ENCODE data around the gene AJAP1. TPM values are rescaled to one million over a fixed set of nuclear protein-coding genes. Genes with fewer than 3 reads are reported as not detected.

AJAP1 gene
- total and polyA plus RNA-seq, 2 experiments from 2014 or later = not detected

DNA sequence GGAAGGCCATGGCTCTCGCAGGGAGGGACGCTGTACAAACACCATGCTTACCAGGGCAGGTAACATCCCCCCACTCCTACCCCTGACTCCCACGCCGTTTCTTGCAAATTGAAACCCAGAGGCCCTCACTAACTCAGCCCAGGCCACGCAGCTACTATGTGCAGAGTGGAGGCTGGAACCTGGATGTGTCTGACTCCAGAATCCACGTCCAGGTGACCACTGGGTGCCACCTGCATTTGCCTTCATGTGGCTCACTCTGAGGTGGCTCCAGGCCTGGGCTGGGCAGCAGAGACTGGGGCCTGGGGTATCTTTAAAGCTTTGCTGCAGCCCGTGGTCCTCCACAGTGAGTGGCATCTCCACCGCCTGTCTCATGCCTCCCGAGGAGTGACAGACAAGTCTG lies 29.6 kb upstream of the AJAP1 start:
- Histone ChIP-seq H3K4me2 (no peak overlapping the region), H3K4me1 (ENCODE audit: insufficient read depth) (no peaks in the 10 kb centered on the region), H3F3A (replicated peaks; ENCODE audit: low read depth) (no peaks in the 10 kb centered on the region), H3K9me2 (ENCODE audit: insufficient read depth) (no peaks in the 10 kb centered on the region), H3K4me3 (no peak overlapping the region), H4K20me1 (replicated peaks; ENCODE audit: insufficient read depth) (no peaks in the 10 kb centered on the region), H2AFZ (no peak overlapping the region), H3K27ac (ENCODE audit: low read depth) (no peak overlapping the region), H3K36me3 (ENCODE audit: insufficient read depth) (no peaks in the 10 kb centered on the region; the same call in 1 of the 2 replicates), H3K79me2 (replicated peaks; ENCODE audit: insufficient read depth) (no peaks in the 10 kb centered on the region), H3K27me3 (ENCODE audit: insufficient read depth) (no peaks in the 10 kb centered on the region)
- no peak overlapping the region for H3K4me3 Mint-ChIP-seq
- H3K27me3 Mint-ChIP-seq (ENCODE audit: insufficient read depth, low read depth, poor library complexity) = peaks cover 4% of the 10 kb centered on the region
- no peak overlapping the region for H3K27ac Mint-ChIP-seq
- no peaks in the 10 kb centered on the region for H3K9me3 Mint-ChIP-seq
- ATAC-seq (no peak), DNase-seq (ENCODE audit: low spot score) (no peak)
- no peaks in the 10 kb centered on the region; the same call in 2 of the 3 replicates for H3K4me1 Mint-ChIP-seq
- H3K36me3 Mint-ChIP-seq (ENCODE audit: low read depth) = no peaks in the 10 kb centered on the region
- TF ChIP-seq ZNF114 (CRISPR knock-in tag; IDR thresholded peaks at IDR 0.05) (no peak), EZH2 (IDR thresholded peaks at IDR 0.05; ENCODE audit: low read depth, unreplicated experiment) (no peak), ZNF331 (CRISPR knock-in tag; IDR thresholded peaks at IDR 0.05; ENCODE audit: low read depth) (no peak), CREB1 (CRISPR knock-in tag; IDR thresholded peaks at IDR 0.05; ENCODE audit: low read depth) (no peak)
- TF ChIP-seq, protein P1, sequence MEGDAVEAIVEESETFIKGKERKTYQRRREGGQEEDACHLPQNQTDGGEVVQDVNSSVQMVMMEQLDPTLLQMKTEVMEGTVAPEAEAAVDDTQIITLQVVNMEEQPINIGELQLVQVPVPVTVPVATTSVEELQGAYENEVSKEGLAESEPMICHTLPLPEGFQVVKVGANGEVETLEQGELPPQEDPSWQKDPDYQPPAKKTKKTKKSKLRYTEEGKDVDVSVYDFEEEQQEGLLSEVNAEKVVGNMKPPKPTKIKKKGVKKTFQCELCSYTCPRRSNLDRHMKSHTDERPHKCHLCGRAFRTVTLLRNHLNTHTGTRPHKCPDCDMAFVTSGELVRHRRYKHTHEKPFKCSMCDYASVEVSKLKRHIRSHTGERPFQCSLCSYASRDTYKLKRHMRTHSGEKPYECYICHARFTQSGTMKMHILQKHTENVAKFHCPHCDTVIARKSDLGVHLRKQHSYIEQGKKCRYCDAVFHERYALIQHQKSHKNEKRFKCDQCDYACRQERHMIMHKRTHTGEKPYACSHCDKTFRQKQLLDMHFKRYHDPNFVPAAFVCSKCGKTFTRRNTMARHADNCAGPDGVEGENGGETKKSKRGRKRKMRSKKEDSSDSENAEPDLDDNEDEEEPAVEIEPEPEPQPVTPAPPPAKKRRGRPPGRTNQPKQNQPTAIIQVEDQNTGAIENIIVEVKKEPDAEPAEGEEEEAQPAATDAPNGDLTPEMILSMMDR (conservative IDR thresholded peaks at IDR 0.05; ENCODE audit: low read depth in 2 of 2) = no peak
- TF ChIP-seq, protein P2, sequence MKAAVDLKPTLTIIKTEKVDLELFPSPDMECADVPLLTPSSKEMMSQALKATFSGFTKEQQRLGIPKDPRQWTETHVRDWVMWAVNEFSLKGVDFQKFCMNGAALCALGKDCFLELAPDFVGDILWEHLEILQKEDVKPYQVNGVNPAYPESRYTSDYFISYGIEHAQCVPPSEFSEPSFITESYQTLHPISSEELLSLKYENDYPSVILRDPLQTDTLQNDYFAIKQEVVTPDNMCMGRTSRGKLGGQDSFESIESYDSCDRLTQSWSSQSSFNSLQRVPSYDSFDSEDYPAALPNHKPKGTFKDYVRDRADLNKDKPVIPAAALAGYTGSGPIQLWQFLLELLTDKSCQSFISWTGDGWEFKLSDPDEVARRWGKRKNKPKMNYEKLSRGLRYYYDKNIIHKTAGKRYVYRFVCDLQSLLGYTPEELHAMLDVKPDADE (IDR thresholded peaks at IDR 0.05) = no peak
- TF ChIP-seq, protein P3, sequence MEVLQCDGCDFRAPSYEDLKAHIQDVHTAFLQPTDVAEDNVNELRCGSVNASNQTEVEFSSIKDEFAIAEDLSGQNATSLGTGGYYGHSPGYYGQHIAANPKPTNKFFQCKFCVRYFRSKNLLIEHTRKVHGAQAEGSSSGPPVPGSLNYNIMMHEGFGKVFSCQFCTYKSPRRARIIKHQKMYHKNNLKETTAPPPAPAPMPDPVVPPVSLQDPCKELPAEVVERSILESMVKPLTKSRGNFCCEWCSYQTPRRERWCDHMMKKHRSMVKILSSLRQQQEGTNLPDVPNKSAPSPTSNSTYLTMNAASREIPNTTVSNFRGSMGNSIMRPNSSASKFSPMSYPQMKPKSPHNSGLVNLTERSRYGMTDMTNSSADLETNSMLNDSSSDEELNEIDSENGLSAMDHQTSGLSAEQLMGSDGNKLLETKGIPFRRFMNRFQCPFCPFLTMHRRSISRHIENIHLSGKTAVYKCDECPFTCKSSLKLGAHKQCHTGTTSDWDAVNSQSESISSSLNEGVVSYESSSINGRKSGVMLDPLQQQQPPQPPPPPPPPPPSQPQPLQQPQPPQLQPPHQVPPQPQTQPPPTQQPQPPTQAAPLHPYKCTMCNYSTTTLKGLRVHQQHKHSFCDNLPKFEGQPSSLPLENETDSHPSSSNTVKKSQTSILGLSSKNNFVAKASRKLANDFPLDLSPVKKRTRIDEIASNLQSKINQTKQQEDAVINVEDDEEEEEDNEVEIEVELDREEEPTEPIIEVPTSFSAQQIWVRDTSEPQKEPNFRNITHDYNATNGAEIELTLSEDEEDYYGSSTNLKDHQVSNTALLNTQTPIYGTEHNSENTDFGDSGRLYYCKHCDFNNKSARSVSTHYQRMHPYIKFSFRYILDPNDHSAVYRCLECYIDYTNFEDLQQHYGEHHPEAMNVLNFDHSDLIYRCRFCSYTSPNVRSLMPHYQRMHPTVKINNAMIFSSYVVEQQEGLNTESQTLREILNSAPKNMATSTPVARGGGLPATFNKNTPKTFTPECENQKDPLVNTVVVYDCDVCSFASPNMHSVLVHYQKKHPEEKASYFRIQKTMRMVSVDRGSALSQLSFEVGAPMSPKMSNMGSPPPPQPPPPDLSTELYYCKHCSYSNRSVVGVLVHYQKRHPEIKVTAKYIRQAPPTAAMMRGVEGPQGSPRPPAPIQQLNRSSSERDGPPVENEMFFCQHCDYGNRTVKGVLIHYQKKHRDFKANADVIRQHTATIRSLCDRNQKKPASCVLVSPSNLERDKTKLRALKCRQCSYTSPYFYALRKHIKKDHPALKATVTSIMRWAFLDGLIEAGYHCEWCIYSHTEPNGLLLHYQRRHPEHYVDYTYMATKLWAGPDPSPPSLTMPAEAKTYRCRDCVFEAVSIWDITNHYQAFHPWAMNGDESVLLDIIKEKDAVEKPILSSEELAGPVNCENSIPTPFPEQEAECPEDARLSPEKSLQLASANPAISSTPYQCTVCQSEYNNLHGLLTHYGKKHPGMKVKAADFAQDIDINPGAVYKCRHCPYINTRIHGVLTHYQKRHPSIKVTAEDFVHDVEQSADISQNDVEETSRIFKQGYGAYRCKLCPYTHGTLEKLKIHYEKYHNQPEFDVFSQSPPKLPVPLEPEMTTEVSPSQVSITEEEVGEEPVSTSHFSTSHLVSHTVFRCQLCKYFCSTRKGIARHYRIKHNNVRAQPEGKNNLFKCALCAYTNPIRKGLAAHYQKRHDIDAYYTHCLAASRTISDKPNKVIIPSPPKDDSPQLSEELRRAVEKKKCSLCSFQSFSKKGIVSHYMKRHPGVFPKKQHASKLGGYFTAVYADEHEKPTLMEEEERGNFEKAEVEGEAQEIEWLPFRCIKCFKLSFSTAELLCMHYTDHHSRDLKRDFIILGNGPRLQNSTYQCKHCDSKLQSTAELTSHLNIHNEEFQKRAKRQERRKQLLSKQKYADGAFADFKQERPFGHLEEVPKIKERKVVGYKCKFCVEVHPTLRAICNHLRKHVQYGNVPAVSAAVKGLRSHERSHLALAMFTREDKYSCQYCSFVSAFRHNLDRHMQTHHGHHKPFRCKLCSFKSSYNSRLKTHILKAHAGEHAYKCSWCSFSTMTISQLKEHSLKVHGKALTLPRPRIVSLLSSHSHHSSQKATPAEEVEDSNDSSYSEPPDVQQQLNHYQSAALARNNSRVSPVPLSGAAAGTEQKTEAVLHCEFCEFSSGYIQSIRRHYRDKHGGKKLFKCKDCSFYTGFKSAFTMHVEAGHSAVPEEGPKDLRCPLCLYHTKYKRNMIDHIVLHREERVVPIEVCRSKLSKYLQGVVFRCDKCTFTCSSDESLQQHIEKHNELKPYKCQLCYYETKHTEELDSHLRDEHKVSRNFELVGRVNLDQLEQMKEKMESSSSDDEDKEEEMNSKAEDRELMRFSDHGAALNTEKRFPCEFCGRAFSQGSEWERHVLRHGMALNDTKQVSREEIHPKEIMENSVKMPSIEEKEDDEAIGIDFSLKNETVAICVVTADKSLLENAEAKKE (CRISPR knock-in tag; IDR thresholded peaks at IDR 0.05) = no peak
- TF ChIP-seq, protein P4, sequence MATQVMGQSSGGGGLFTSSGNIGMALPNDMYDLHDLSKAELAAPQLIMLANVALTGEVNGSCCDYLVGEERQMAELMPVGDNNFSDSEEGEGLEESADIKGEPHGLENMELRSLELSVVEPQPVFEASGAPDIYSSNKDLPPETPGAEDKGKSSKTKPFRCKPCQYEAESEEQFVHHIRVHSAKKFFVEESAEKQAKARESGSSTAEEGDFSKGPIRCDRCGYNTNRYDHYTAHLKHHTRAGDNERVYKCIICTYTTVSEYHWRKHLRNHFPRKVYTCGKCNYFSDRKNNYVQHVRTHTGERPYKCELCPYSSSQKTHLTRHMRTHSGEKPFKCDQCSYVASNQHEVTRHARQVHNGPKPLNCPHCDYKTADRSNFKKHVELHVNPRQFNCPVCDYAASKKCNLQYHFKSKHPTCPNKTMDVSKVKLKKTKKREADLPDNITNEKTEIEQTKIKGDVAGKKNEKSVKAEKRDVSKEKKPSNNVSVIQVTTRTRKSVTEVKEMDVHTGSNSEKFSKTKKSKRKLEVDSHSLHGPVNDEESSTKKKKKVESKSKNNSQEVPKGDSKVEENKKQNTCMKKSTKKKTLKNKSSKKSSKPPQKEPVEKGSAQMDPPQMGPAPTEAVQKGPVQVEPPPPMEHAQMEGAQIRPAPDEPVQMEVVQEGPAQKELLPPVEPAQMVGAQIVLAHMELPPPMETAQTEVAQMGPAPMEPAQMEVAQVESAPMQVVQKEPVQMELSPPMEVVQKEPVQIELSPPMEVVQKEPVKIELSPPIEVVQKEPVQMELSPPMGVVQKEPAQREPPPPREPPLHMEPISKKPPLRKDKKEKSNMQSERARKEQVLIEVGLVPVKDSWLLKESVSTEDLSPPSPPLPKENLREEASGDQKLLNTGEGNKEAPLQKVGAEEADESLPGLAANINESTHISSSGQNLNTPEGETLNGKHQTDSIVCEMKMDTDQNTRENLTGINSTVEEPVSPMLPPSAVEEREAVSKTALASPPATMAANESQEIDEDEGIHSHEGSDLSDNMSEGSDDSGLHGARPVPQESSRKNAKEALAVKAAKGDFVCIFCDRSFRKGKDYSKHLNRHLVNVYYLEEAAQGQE (IDR thresholded peaks at IDR 0.05; ENCODE audit: unreplicated experiment) = no peak

Measured in GM23338 (cell line).